Ishikawa (cell line): Measurements from ENCODE around the gene TBCC.

Source experiments
- CEBPB ChIP-seq: IDR thresholded peaks from 2 replicates; pipeline ENCODE4 v1.6.1; 2012
- CREB1 ChIP-seq: IDR thresholded peaks from 2 replicates; pipeline ENCODE4 v1.6.1; 2012; ENCODE audit warnings: low read depth
- EGR1 ChIP-seq: IDR thresholded peaks from 2 replicates; pipeline ENCODE4 v1.6.1; 2012
- EP300 ChIP-seq: IDR thresholded peaks from 2 replicates; pipeline ENCODE4 v1.6.1; 2012; ENCODE audit warnings: borderline replicate concordance
- FOXM1 ChIP-seq: IDR thresholded peaks from 2 replicates; pipeline ENCODE4 v1.6.1; 2012; ENCODE audit warnings: low read depth, borderline replicate concordance
- MAX ChIP-seq: IDR thresholded peaks from 2 replicates; pipeline ENCODE4 v1.6.1; 2012
- NFIC ChIP-seq: IDR thresholded peaks from 2 replicates; pipeline ENCODE4 v1.6.1; 2012
- RAD21 ChIP-seq: IDR thresholded peaks from 2 replicates; pipeline ENCODE4 v1.6.1; 2012; ENCODE audit warnings: low read depth
- TAF1 ChIP-seq: IDR thresholded peaks from 2 replicates; pipeline ENCODE4 v1.6.1; 2012; ENCODE audit warnings: low read depth, mild to moderate bottlenecking
- TCF12 ChIP-seq: IDR thresholded peaks from 2 replicates; pipeline ENCODE4 v1.6.1; 2012; ENCODE audit warnings: low read depth
- TEAD4 ChIP-seq: IDR thresholded peaks from 2 replicates; pipeline ENCODE4 v1.6.1; 2012
- USF1 ChIP-seq: IDR thresholded peaks from 2 replicates; pipeline ENCODE4 v1.6.1; 2012
- YY1 ChIP-seq: IDR thresholded peaks from 2 replicates; pipeline ENCODE4 v1.6.1; 2012; ENCODE audit warnings: low read depth
- ZBTB7A ChIP-seq: IDR thresholded peaks from 2 replicates; pipeline ENCODE4 v1.6.1; 2012; ENCODE audit warnings: low read depth
- TF ChIP-seq, protein P1 (sequence below): IDR thresholded peaks from 2 replicates; pipeline ENCODE4 v1.6.1; 2012; ENCODE audit warnings: low read depth, mild to moderate bottlenecking

TBCC gene

DNA sequence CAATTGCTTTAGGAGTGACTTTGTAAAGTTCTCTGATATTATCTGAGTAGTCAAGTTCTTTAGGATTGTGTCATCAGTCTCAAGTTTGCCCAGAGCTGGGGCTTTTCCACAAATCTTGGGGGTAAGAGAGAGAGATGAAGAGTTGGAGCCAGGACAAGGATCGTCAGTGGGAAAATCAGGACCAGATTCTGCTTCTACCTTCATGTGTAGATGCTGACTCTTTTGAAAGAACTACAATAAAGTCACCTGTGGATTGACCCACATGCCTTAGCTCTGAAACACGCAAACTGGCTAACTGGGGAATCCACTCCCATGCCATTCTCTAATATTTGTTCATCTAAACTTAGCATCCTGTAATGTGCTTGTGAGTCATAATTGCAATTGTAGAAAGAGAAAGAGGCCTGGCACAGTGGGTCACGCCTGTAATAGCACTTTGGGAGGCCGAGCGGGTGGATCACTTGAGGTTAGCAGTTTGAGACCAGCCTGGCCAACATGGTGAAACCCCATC lies 20.3 kb upstream of the TBCC start:
- TF ChIP-seq USF1, result no peak
- TF ChIP-seq, protein P1, sequence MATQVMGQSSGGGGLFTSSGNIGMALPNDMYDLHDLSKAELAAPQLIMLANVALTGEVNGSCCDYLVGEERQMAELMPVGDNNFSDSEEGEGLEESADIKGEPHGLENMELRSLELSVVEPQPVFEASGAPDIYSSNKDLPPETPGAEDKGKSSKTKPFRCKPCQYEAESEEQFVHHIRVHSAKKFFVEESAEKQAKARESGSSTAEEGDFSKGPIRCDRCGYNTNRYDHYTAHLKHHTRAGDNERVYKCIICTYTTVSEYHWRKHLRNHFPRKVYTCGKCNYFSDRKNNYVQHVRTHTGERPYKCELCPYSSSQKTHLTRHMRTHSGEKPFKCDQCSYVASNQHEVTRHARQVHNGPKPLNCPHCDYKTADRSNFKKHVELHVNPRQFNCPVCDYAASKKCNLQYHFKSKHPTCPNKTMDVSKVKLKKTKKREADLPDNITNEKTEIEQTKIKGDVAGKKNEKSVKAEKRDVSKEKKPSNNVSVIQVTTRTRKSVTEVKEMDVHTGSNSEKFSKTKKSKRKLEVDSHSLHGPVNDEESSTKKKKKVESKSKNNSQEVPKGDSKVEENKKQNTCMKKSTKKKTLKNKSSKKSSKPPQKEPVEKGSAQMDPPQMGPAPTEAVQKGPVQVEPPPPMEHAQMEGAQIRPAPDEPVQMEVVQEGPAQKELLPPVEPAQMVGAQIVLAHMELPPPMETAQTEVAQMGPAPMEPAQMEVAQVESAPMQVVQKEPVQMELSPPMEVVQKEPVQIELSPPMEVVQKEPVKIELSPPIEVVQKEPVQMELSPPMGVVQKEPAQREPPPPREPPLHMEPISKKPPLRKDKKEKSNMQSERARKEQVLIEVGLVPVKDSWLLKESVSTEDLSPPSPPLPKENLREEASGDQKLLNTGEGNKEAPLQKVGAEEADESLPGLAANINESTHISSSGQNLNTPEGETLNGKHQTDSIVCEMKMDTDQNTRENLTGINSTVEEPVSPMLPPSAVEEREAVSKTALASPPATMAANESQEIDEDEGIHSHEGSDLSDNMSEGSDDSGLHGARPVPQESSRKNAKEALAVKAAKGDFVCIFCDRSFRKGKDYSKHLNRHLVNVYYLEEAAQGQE, result no peak
- no peak for TF ChIP-seq TAF1
- TF ChIP-seq MAX, result no peak
- no peak for TF ChIP-seq CREB1
- TF ChIP-seq CEBPB, result no peak
- TF ChIP-seq TEAD4, result no peak
- no peak for TF ChIP-seq FOXM1
- TF ChIP-seq EGR1, result no peak
- no peak for TF ChIP-seq ZBTB7A
- no peak for TF ChIP-seq NFIC

- TF ChIP-seq, protein P1, result no peak
- TF ChIP-seq USF1 (no peak), TCF12 (no peak), CREB1 (no peak), NFIC (no peak), ZBTB7A (no peak), CEBPB (no peak), TAF1 (no peak), TEAD4 (no peak), EGR1 (no peak), YY1 (no peak), MAX (no peak), RAD21 (no peak), FOXM1 (no peak), EP300 (no peak)
Measured at GRCh38 chr6:42764911-42765648, 19.2 kb upstream of the TBCC start.

DNA sequence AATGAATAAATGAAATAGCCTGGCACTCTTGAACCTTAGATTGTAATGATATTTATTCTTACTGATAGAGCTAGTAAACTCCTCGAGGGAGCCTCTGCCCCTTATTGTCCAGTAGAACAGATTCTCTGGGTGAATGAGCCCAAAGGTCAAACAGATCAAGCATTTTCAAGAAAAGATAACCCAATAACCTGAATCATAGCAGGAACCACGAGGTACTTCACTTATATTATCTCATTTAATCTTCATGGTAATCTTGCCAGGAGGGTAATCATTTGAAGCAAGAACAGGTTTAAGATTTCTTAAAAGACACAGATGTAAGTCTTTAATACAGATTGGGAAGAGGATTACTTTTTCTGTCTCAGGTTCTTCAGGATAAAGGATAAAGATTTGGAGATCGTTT lies 17.0 kb upstream of the TBCC start:
- TF ChIP-seq NFIC (no peak), TAF1 (no peak), FOXM1 (no peak), CEBPB (no peak), YY1 (no peak), TEAD4 (no peak), EGR1 (no peak), CREB1 (no peak), ZBTB7A (no peak)

DNA sequence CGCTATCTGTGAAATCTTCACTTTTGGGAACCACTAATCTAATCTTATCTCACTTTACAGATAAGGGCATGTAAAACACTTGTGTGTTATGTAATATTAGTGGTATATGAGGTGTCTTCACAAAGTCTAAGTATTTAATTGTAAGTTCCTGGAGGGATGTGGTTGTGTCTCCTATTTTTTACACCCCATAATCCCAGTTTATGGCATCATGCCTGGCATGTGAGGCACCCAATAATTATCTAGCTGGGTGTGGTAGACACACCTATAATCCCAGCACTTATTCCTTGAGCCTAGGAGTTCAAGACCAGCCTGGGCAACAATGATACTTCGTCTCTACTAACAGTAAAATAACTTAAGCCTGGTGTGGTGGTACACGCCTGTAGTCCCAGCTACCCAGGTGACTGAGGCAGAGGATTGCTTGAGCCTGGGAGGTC lies 16.5 kb upstream of the TBCC start:
- TF ChIP-seq TCF12 (no peak), USF1 (no peak), MAX (no peak), TEAD4 (no peak), FOXM1 (no peak), CREB1 (no peak), NFIC (no peak), EGR1 (no peak), EP300 (no peak), CEBPB (no peak), YY1 (no peak), RAD21 (no peak), TAF1 (no peak), ZBTB7A (no peak)
- TF ChIP-seq, protein P1, result no peak
